ENCODE results near the gene SPATC1L.
"Not testable (repeated sequence)": the region's sequence is repeated elsewhere in the genome, so short reads cannot be mapped to it uniquely, and the experiment has no call there.

SPATC1L gene

GRCh38 chr21:46226146-46226545 lies 41.9 kb upstream of the SPATC1L start:
- DNase-seq (ENCODE audit: extremely low read depth, low read depth), result no peak
- H3K4me3 ChIP-seq (replicated peaks; ENCODE audit: low read depth, low read length), result peak overlapping the region; percentile 88
- TF ChIP-seq CTCF (IDR thresholded peaks at IDR 0.05; ENCODE audit: low read depth, low read length, missing control alignments), result no peak

GRCh38 chr21:46223661-46224060 lies 39.4 kb upstream of the SPATC1L start:
- not testable (repeated sequence) for H3K4me3 ChIP-seq (replicated peaks; ENCODE audit: low read depth, low read length); DNase-seq (ENCODE audit: extremely low read depth, low read depth)

- no peak for TF ChIP-seq CTCF (IDR thresholded peaks at IDR 0.05; ENCODE audit: low read depth, low read length, missing control alignments)
- H3K4me3 ChIP-seq (replicated peaks; ENCODE audit: low read depth, low read length), result no peak overlapping the region
- DNase-seq (ENCODE audit: extremely low read depth, low read depth), result no peak
These were observed 39.0 kb upstream of the SPATC1L start for GRCh38 chr21:46223217-46223616.

- H3K4me3 ChIP-seq (replicated peaks; ENCODE audit: low read depth, low read length), result no peak overlapping the region
- DNase-seq (ENCODE audit: extremely low read depth, low read depth), result no peak
- no peak for TF ChIP-seq CTCF (IDR thresholded peaks at IDR 0.05; ENCODE audit: low read depth, low read length, missing control alignments)
These were observed 38.3 kb upstream of the SPATC1L start for GRCh38 chr21:46222436-46223116.

- DNase-seq (ENCODE audit: extremely low read depth, low read depth), result no peak
- H3K4me3 ChIP-seq (replicated peaks; ENCODE audit: low read depth, low read length), result no peak overlapping the region
- no peak for TF ChIP-seq CTCF (IDR thresholded peaks at IDR 0.05; ENCODE audit: low read depth, low read length, missing control alignments)
These were observed 37.6 kb upstream of the SPATC1L start for GRCh38 chr21:46221664-46222435.

- DNase-seq (ENCODE audit: extremely low read depth, low read depth), result no peak
- TF ChIP-seq CTCF (IDR thresholded peaks at IDR 0.05; ENCODE audit: low read depth, low read length, missing control alignments), result no peak
- H3K4me3 ChIP-seq (replicated peaks; ENCODE audit: low read depth, low read length), result no peak overlapping the region
These were observed 36.6 kb upstream of the SPATC1L start for GRCh38 chr21:46220847-46221246.

GRCh38 chr21:46220275-46220810 lies 36.1 kb upstream of the SPATC1L start:
- no peak for TF ChIP-seq CTCF (IDR thresholded peaks at IDR 0.05; ENCODE audit: low read depth, low read length, missing control alignments)
- DNase-seq (ENCODE audit: extremely low read depth, low read depth), result no peak
- H3K4me3 ChIP-seq (replicated peaks; ENCODE audit: low read depth, low read length), result no peak overlapping the region

Data from HFF-Myc (cell line).